C1 segment of cervical spinal cord (tissue), 14 donors: ENCODE measurements around the gene APCDD1.
"Not testable (repeated sequence)": the region's sequence is repeated elsewhere in the genome, so short reads cannot be mapped to it uniquely, and the experiment has no call there.

Source experiments
- DNase-seq, 14 donors: peaks; one replicate each; lab custom pipeline; 2025; lab: John Stamatoyannopoulos, UW

APCDD1 gene

DNA sequence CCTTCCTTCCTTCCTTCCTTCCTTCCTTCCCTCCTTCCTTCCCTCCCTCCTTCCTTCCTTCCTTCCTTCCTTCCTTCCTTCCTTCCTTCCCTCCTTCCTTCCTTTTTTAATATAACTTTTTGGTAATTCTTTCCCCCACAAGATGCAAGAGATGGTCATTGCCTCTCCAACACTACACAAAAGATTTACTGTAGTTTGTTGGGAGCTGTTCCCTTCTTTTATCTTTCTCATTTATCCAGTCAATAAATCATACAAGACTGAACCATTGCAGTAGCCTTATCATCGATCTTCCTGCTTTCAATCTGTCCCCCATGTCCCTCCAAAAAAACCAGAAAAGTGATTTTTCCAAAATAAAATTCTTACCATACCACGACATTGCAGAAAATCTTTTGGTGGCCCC, 8.2 kb downstream of the APCDD1 start:
- no peak for DNase-seq

DNA sequence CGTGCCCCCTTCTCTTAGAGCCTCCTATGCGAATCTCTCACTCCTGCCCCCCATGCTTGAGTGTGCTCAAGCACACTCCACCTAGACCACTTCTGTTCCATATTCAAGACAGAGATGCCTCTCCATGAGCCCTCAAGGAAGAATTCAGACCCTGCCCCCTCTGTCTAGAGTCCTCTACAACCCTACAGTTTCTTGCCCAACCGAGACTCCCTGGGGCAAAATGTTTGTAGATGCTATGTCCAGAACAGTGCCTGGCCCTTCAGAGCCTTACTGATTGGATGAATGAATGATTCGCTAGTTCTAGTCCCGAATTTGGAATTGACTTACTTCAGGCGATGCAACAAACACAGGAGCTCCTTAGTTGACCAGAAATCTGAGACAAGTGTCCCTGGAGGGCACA, 8.7 kb downstream of the APCDD1 start:
- no peak for DNase-seq

DNA sequence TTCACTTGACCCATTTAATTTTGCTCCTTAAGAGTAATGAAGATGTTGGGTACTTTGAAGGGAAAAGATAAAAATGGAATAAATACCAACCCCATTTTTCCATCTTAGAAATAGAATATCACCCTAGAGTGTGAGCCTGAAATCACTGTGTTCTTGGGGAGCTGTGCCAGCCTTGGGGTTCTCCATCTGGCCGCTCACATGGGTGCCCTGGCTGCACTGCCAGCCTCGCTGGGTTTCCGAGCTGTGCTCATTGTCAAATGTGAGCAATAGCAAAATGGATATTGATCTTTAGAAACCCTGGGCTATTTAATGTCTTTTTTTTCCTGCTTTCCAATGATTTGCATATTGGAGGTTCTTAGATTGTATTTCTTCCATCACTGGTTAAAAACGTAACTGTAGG, 9.3 kb downstream of the APCDD1 start:
- peak in 1 of 14 donors; percentile 43 for DNase-seq

DNA sequence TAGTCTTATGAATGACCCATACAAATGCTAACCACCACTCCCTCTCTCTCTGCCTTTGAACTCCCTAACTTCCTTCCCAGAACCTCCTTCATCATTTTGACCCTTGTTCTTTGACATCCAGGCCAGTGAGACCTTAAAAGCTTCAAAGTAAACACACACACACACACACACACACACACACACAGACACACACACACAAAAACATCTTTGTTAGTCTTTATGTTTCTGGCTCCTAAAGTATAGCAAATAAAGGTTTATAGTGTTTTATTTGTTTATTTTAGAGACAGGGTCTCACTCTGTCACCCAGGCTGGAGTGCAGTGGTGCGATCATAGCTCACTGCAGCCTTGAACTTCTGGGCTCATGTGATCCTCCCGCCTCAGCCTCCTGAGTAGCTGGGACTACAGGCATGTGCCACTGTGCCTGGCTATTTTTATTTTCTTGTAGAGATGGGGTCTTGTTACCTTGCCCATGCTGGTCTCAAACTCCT, 9.8 kb downstream of the APCDD1 start:
- DNase-seq, result not testable (repeated sequence)

DNA sequence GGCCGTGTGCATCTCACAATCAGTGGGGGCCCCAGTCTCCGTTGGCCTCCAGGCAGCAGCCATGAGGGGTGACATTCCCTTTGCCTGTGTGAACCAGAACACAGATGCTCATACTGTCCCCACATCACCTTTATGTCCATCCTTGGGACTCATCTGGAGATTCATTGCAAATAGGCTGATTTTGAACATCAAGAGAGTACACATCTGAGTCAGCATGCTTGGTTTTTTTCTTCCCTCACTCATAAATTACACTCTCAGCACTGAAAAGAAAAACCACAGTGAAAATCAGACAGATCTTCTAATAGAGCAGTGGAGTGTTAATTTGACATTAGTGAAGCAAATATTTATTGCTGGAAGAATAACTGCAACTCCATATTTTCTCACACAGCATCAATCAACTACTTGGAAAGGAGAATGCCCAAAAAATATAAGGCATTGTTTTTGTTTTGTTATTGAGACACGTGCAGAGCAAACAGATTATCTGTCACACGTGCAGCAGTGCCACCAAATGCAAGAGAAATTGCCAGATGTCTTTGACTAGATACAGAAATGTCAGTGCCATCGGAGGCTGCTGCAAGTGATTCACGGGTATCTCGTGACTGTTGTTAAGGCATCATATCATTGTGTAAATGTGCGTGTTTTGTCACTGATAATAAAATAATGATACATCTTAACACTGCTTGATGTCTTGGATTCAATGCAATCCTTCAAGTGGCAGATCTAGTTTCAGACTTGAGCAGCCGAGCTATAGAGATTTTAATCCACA, 10.9 kb downstream of the APCDD1 start:
- no peak for DNase-seq

DNA sequence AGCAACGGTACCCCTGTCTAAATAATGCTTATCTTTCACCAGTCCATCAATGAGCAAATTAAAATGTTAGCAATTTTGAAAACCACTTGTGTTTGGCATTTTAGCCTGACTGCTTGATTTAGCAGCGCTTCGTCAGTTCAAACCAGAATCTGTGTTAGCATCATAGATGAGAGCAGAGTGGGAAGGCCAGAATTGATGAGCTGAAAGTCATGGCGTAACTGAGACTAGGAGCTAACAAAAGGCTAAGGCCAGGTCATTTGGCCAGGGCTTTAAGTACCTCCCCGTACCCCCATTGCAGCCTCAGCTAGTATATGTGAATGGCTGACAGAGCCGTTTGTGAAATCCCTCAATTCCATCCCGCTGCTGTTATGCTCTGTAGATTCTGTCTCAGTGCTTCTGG, 16.0 kb downstream of the APCDD1 start:
- DNase-seq, result no peak

DNA sequence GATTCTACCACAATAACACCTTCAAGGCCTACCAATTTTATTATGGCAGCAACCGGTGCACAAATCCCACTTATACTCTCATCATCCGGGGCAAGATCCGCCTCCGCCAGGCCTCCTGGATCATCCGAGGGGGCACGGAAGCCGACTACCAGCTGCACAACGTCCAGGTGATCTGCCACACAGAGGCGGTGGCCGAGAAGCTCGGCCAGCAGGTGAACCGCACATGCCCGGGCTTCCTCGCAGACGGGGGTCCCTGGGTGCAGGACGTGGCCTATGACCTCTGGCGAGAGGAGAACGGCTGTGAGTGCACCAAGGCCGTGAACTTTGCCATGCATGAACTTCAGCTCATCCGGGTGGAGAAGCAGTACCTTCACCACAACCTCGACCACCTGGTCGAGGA, 17.1 kb downstream of the APCDD1 start:
- no peak for DNase-seq

DNA sequence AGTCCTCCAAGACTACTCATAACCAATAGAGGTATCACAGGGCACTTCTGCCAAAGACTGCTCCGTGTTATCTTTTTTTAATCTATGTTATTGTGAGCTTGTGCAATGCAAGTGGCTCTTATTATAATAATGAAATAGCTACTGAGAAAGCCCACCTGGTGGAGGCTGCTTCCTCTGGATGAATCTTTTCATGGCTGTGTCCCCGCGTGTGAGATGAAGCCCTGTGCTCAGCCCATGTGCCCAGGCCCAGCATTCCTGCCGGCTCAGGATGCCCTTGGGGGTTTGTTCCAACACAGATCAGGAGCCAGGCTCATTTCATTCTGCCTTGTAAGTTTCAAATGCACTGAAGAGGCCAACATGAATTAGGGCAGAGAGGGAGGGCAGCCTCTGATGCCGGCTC, 18.7 kb downstream of the APCDD1 start:
- DNase-seq, result peak in 1 of 14 donors; percentile 21

DNA sequence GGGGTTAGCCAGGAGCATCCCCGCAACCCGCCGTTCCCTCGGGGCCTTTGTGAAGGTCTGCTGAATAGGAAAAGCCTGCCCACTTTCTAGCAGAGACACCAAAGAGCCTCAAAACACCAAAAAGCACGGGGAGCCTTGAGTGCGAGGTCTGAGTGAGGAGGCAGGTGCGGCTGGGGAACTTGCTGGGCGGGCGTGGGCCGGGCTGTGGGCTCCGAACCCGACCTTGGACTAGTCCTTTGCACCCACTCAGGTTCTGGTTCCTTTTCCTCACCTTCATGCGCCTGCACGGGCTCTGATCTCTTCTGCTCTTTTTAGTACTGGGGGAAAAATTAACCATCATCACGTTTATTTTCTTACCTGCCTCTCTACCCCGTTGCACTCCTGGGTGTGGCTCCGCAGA, 19.9 kb downstream of the APCDD1 start:
- DNase-seq, result no peak

DNA sequence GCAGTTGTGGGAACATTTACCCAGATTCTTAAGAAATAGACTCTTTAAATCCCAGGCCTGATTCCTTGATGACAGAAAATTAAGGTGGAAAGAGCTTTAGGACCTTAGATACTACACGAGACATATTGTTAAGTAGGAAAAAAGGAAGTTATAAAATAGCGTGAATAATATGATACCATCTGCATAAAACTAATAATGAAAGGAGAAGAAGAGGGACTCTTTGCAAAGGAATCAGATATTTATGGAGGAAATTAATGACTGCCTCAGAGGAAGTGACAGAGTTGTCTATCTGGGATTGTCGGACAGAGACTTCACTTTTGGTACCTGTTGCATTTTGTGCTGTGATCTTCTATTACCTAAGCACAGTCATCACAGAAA, 20.8 kb downstream of the APCDD1 start:
- DNase-seq, result no peak

DNA sequence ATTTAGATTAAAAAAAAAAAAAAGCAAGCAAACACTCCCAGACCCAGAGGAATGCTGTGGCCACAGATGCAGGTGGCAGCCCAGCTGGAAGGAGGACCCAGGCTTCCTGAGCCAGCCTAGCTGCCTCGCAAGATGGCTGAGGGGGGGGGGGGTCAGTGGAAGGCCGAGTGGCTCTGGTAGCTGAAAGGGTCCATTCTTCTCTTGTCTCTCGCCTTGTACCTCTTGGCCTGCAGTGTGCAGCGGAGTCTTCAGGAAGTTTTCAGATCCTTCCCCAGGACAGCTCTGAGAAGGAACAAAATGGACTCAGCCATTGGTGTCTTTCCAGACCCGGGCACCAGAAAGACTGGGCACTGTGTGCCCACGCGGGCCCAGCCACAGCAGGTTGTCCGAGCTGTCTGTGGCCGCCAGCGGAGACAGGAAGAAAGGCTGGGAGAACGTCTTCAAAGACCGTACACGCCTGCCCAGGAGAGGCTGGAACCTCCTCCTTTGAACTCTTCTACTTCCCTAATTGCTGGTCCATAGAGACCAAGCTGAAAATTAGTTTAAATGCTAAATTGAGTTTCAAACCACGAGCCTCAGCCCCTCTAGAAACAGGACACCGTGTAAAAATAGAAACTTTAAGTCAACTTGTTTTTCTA, 21.3 kb downstream of the APCDD1 start:
- peak in 9 of 14 donors; percentile 11 to 78 (median 38) for DNase-seq

DNA sequence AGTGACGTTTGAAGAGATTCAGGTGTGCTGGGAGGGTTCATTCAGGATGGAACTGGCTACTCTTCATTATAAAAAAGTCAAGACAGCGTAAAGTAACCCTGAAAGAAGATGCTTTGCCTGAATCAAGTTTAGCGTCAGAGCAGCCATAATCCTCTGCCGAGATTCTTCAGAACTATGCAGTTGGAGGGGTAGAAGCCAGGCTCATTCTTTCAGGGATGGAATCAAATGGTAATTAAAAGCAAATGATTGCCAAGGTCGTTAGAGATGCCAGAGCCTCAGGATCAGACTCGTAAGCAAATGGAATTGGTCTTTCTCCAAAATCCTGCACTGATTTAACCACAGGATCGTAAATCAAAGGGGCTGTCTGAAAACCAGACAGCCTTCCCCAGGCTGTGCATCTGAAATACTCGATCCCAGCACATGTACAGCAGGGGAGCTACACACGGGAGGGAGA, 21.9 kb downstream of the APCDD1 start:
- DNase-seq, result no peak

DNA sequence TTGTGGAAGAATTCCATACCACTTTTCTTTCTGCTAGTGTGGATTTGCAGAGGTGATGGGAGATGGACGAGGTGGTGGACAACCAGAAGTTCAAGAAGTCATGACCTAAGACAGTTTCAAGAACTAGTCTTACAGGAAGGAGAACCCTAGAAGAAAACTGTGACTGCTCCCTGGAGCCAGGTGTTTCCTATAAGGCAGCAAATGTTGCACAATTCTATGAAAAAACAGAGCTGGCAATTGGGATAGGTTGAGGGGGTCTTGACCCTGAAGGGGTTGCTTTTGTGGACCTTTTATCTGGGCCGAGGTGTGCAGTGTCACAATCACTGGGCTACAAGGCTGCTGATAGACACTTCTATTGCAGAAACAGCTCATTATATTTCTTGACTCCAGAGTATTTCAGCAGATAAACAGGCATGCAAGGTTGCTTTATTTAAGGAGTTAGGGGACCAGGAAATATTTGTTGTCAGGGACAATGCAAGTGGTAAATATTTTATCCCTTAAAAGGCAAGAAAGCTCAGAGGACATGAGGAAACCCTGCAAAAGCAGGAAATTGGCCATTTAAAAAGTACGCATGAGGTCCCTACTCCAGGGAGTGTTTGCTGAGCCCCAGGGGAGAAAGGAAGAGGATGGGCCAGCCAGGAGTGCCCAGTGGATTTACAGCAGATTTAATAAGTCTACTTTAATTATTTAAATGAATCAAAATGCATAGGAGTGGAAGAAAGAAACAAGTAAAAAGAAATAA, 22.9 kb downstream of the APCDD1 start:
- DNase-seq, result no peak

DNA sequence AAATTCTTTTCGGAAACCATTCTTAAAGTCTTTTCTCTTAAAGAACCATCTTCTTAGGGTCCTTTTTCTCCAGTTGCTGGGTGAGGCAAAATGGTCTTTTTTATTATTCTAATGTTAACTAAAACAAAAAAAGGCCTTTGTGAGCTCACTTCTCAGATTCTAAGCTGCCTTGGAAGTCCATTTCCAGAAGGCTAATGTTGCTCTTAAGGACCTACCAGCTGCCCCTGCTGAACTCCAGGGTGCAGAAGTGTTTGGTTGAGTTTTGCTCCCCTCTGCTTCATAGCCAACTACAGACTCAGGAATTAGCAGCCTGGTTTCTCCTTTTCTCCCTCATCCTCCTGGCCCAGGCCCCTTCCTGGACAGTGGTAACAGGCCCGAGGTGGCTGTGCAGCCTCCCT, 23.4 kb downstream of the APCDD1 start:
- no peak for DNase-seq

DNA sequence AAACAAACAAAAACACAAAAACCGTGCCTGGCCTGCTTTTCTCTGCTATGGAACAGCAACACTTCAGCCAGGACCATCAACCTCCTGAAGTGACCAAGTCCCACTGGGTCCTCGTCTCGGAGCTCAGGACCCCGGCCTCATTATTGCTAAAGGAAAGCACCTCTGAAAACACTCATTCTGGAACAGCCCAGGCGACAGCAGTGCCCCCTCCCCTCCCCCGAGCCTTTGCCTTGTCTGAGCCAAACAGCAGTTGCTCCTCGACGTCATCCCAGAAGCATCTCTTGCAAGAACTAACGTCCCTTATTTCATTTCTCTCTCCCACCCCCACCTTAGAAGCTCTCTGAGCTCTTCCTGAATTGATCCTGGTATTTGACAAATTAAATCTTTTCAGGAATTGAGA, 27.4 kb downstream of the APCDD1 start:
- DNase-seq, result no peak

DNA sequence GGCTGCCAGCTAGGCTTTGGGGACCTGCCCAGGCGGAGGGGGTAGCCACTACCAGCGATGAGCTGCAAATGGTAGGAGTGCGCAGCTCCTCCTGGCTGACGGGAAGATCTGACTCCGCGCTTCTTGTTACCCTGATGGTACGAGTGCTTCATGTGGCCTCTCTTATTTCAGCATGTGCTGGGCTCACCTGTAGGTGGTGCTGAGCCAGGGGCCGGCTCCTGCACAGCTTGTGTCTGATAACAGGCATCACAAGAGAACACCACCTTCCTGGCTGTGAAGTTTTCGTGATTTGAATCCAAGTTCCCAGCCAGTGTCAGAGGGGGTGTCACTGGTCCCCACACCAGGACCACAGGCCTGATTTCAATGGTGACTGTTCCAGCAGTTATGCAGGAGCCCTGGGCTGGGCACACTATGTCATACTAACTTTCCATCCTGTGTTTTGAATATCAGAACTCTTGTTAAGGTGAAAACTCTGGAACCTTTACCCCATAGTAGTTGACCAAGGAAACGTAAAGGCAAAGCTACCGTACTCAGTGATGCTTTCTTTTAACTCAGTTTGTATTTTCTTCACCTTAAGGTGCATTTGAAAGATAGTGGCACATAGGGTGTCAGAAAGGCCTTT, 28.0 kb downstream of the APCDD1 start:
- DNase-seq, result no peak

DNA sequence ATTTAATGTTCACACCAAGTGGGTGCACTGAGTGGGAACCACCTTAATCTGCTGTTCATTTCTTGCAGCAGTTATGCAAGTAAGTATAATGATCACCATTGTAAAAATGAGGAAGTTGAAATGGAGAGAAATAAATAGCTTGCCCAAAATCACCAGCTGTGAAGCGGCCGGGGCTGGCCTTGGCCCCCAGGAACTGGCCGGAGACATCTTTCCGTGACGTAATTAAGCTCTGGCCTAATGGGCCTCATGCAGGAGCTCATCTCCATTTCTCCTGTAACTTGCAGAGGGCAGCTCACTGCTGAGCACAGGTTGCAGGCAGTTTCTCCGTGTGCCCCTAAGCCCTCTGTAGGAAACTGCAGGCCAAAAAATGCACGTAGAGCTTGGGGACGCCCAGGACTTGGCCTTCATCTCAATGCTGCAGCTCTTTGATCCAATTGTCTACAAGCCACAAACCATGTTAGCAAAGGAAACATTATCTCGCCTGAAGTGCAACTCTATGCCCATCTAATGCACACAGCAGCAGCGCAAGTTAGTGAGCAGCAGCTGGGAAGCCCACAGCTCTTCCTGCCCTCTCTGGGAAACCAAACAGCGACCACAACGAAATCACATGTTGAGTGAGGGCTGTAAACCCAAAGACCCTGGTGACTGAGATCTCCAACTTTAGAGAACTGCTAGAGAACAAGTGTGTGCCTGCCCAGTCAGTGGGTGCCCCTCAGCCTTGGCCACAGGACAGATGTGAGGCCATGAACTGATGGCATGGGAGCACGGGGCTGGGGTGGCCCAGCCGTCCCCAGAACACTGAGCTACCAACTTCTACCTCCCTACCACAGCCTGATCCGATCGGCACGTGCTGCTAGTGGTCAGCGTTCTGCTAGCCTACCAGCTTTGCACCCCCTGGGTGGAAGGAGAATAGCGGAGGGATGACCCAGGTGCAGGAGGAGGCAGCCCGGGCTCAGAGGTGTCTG, 28.8 kb downstream of the APCDD1 start:
- DNase-seq, result peak in 1 of 14 donors; percentile 26

DNA sequence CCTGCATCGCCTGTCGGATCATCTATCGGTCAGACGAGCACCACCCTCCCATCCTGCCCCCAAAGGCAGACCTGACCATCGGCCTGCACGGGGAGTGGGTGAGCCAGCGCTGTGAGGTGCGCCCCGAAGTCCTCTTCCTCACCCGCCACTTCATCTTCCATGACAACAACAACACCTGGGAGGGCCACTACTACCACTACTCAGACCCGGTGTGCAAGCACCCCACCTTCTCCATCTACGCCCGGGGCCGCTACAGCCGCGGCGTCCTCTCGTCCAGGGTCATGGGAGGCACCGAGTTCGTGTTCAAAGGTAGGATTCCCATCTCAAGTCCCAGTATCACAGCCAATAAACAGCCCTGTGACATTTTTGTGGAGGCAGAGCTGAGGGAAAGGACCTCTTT, 31.0 kb downstream of the APCDD1 start:
- DNase-seq, result no peak

DNA sequence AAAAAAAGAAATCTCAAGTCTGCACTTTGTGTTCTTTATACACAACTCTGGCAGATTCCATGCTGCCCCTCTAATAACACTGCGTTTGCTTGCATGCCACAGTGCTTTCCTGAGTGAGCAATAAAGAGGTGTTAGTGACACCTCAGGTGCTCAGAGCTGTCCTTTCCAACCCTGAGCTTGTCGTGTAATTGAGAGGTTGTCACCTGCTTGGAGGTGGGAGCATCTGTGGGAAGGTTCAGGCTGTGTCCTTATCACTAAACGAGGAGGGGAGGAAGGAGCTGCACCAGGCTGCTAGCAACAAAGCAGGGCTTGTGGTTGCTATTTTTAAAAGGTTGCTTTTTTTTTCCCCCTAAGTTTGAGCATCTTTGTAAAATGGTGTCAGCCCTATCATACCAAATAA, 31.9 kb downstream of the APCDD1 start:
- no peak for DNase-seq

DNA sequence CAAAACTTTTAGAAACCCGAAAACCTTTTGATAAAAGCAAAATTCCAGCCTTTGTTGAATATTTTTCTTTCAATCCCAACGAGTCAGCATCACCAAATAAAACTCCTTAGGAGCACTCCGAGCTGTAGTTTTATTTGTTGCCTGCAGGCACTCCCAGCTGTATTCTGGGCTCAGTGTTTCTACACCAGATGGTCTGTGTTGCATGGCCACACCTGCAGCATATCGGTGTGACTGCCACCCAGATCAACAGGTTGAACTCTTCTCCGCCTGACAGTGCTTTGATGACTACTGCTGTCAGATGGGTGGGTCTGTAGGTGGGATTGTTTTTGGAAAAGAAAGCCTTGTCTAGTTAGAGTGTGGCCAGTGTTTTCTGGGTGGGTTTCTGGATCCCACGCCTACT, 32.7 kb downstream of the APCDD1 start:
- no peak for DNase-seq

DNA sequence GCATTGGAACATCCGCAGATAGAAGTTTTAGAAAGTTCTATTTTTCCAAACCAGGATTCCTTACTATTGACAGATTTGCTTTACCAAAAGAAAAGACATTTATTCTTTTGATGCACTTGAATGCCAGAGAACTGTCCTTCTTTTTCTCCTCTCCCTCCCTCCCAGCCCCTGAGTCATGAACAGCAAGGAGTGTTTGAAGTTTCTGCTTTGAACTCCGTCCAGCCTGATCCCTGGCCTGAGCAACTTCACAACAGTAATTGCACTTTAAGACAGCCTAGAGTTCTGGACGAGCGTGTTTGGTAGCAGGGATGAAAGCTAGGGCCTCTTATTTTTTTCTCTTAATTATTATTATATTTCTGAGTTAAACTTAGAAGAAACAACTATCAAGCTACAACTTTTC, 33.6 kb downstream of the APCDD1 start:
- DNase-seq, result no peak
